Measurements from ENCODE around the gene RIPOR3.
"Not testable (repeated sequence)": the region's sequence is repeated elsewhere in the genome, so short reads cannot be mapped to it uniquely, and the experiment has no call there.

RIPOR3 gene

GRCh38 chr20:50585214-50585613, 106.1 kb downstream of the RIPOR3 start:
- DNase-seq: no peak

DNA sequence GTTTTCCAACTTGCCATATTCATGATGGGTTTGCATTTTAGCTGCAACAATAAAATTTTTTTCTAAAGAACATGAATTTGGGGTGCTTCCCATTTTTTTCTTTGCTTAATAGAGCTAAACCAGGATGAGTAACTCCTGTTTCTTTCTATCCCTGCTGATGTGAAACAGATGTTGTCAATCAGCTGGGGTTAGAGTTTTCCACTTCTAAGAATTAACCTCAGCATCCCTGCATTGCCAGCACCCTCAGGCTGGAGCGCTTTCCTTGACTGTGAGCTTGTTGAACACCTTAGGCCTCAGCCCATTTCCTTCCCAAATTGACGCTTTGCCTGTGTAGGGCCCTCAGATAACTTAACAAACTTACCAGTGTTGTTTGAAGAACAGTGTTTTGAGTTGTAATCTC, 106.7 kb downstream of the RIPOR3 start:
- DNase-seq: no peak

DNA sequence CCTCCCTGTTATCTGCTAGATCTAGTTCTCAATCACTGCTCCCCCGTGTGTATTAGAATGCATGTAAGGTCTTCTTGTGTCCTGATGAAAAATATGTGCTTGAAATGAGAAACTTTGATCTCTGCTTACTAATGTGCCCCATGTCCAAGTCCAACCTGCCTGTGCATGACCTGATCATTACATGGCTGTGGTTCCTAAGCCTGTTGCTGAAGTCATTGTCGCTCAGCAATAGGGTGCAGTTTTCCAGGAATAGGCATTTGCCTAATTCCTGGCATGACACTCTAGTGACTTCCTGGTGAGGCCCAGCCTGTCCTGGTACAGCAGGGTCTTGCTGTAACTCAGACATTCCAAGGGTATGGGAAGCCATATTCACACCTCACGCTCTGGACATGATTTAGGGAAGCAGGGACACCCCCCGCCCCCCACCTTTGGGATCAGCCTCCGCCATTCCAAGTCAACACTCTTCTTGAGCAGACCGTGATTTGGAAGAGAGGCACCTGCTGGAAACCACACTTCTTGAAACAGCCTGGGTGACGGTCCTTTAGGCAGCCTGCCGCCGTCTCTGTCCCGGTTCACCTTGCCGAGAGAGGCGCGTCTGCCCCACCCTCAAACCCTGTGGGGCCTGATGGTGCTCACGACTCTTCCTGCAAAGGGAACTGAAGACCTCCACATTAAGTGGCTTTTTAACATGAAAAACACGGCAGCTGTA, 107.7 kb downstream of the RIPOR3 start:
- DNase-seq: no peak

GRCh38 chr20:50582591-50583234, 108.6 kb downstream of the RIPOR3 start:
- no peak for DNase-seq

DNA sequence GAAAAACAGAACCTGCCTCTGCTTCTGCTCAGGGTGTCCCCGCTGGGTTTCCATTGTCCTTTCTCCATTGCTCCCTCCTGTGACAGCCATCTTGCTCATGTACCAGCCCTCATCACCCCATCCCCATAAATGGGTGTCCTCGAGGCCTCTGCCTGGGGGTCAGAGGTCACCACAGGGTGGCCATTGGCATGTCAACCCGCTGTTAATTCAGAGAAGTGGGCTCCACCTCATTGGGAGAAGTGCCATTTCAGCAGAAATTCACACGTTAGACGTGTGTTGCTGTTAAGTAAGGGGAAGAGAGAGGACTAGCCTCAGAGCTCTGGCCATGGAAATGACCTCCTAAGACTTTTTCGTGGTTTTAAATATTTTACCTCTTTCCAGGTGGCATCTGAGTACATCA, 109.2 kb downstream of the RIPOR3 start:
- DNase-seq: no peak

DNA sequence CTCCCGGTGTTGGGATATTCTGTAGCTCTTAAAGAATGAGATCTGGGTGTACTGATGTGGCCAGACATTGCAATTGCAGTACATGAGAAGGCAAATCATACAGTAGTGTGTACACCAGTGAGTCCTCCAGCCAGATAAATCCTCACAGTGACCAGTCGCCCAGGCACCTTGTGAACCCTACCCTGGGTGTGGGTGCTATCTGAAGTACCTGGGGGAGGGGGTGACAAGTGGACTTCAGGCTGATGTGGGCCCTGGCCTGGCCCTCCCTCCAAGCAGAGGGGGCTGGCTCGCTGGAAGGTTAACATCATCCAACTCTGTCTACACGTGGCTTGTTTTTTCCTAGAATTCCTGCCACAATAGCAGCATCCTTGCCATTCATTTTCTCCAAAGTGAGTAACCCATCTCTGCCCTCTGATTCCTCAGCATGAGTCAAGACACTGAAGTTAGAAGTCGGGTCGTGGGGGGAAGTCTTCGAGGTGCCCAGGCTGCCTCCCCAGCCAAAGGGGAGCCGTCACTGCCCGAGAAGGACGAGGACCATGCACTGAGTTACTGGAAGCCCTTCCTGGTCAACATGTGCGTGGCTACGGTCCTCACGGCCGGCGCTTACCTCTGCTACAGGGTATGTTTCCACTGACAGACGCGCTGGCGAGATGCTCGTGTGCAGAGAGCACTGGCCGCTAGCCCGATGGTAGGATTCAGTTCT, 110.3 kb downstream of the RIPOR3 start:
- no peak for DNase-seq

DNA sequence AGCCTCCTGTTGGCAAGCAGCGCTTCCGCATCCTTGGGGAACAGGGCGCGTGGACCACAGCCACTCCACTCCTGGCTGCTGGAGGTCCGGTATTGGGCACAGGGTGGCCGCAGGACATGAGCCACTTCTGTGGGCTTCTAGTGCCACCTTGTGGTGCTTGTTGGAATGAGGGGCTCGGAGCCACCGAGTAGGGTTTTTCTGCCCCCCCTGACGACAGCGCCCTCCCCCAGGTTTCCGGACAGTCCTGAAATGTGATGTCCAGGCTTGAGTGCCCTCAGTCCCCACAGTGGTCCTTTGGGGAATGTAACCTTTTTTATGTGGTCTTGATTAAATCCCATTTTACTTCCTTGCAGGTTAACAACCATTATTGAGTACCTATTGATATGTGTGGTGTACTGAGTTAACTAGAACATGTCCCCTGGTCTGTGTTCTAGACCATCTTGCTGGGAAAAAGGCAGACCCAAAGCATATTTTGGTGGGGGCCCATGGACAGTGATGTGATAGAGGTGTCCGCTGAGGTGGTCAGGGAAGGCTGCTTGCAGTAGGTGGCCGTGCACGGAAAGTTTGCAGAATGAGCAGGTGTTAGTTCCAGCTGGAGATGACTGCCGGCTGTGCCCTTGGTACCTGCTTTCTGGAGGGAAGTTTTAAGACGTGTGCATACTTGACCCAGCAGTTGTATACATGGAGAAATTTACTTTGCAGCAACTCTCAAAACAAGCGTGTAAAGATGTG, 111.2 kb downstream of the RIPOR3 start:
- DNase-seq: no peak

DNA sequence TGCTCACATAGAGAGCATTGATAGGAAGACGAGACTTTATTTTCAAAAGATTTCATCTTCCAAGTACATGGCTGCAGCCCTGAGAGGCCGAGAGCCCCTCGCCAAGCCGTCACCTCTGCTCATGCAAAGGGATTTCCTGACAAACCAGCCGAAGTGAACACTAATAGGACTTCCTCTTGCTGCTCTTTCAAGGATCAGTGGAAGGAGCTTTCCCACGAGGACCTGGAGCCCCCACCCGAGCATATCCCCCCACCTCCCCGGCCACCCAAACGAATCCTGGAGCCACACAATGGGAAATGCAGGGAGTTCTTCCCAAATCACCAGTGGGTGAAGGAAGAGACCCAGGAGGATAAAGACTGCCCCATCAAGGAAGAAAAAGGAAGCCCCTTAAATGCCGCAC, 111.8 kb downstream of the RIPOR3 start:
- DNase-seq: no peak

DNA sequence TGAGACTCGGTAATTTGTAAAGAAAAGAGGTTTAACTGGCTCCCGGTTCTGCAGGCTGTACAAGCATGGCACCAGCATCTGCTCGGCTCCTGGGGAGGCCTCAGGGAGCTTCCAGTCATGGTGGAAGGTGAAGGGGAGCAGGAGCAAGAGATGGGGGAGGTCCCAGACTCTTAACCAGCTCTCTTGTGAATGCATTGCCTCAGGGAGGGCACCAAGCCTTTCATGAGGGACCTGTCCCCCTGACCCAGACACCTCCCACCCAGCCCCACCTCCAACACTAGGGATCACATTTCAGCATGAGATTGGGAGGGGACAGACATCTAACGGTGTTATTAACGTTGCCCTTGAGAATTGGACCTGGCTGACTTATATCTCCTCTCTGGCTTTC, 112.6 kb downstream of the RIPOR3 start:
- DNase-seq: no peak

- no peak for DNase-seq
Measured at GRCh38 chr20:50578061-50578777, 113.1 kb downstream of the RIPOR3 start.

DNA sequence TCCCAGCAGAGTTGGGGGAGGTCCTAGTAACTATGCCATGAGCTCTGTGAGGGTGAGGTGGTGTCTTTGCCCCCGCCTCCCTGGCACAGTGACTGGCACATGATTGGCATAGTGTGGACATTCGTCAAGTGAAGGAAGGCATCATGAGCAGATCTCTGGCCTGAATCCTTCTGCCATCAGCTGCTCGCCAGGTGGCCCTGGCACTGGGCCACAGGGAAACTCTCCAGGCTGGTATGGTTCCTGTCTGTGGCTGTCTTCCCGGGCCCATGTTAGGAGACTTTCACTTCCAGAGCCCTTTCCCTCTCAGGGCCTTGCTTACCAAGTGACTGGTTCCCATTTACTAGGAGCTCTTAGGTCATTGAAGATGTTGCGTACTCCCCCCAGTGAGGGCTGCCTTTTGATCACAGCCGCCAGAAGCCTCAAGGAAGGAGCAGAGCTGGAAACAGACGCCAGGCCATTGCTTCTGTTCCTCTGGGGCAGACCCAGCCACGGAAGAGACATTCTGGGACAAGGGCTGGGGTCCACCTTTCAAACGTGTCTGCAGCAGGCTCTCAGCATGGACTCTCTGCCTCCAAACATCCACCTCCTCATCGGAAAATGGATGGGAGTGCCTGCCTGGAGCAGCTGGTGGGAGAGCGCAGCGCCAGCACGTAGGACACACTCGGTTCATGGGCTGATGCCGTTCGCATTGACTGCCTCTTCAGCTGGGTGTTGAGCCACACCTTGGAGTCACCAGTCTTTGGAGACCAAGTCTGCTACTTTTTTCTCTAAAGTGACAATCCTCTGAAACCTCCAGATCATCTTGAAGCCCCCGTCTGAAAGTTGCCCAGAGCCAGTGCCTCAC, 113.9 kb downstream of the RIPOR3 start:
- DNase-seq: peak; percentile 48

DNA sequence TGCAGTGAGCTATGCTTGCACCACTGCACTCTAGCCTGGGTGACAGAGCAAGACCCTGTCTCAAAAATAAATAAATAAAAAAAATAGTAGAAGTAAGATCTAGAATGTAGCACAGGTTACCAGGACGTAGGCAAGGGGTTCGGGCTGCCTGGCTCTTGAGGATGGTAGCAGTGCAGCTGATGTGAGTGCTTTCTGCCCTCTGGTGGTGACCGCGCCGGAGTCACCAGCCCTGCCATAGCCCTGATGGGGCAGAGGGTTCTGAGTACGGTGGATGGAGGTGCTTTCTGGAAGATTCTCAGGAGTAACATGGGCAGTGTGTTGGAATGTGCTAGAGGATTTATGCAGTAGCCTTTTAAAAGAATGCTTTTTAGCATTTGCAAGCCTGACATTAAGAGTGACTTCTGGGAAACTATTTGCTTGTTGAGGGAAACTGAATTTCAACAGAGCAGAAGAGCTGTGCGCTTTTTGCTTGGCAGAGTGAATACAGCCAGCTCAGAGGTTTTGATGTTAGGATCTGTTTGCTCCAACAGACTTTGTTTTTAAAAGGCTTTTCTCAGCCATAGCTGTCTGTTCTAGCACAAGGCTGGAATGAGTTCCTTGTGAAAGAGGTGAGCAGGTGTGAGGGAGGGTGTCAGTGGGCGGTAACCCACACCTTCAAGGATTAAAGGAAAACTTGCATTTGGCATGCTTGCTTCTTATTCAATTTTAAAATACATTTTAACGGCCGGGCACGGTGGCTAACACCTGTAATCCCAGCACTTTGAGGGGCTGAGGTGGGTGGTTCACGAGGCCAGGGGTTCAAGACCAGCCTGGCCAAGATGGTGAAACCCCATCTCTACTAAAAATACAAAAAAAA, 115.2 kb downstream of the RIPOR3 start:
- DNase-seq: no peak

DNA sequence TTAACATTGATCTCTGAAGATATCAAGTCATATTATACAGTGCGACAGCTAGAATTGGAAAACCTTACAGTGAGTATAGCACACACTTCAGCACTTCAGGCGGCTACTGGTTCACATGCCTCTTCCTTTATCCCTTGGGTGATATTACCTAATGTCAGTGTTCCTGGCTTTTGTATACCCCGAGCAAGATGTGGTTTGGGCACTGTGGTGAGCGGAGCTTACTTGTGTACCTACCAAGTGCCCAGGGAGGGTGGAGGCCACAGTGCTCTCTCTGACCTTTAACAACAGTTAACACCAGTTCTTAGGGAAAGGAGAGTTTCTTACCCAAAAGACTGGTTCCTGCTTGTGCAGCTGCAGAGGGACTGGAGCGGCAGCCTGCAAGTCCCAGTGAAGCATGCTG, 116.8 kb downstream of the RIPOR3 start:
- DNase-seq: no peak

DNA sequence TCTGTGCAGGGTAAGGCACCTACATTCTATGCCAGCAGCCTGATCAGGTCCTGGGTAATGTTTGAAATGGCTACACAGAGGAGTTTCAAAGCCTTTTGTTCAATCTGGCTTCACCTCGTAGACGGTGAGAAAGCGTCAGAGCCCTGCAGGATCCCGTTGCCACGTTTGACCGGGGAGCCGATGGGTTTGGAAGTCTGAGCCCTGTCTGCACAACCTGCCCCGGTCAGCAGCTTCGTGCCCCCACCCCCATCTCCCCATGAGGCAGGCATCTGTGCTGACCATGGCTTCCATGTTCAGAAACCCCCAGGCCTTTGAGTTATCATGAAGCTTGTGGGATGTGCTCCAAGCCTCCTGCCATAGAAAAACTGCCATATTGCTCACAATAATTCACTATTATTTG, 117.2 kb downstream of the RIPOR3 start:
- no peak for DNase-seq

DNA sequence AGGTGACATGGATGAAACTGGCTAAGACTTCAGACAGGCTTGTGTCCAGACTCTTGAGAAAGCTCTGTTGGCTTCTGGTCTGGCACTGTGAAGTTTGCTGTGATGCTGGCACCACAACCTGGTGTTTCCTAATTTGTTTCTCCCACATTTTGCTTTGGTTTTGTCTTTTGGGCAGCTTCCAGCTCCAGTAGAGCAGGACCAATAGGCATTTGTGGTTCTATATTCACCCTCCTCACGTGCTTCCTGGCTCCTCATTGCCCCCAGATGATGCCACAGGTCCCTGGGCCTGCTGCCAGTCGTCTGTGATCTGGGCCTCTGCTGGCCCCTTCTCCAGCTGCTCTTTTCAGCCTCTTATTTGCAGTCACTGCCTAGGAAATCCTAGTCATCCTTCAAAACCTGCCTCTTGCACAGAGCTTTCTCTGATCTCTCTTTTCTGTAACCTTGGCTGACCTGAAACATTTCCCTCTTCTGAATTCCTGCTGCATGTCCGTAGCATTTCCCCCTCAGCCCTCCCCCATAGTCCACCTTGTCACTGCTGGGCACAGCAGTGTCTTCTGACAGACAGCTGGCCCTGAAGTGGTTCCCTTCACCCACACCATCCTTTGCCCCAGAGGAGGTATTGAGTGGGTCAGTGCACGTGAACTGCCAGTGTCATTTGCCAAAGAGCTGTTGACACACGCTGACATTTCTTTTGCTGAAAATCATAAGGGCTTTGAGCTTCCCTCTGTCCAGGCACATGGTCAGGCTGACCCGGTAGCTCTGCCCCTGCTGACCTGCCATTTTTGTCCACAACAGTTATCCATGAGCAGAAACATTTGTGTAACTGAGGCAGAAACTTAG, 118.2 kb downstream of the RIPOR3 start:
- peak; percentile 47 for DNase-seq

DNA sequence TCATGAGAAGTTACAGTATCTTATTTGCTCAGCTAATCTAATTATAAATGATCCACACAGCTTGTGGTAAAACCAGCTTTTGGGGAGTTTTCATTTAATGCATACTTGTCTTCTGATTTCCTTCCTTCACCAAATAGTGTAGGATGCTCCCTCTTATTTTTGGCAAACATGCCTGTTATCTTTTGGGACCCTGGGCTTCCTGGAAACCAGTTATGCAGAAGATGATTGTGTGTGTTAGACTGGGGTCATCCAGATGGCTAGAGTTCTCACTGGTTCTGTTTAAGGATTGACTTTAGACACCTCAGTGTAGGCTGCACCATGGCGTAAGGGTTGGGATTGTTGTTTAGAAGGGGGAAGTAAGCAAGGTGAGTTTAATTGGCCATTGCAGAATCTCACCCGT, 119.9 kb downstream of the RIPOR3 start:
- no peak for DNase-seq

DNA sequence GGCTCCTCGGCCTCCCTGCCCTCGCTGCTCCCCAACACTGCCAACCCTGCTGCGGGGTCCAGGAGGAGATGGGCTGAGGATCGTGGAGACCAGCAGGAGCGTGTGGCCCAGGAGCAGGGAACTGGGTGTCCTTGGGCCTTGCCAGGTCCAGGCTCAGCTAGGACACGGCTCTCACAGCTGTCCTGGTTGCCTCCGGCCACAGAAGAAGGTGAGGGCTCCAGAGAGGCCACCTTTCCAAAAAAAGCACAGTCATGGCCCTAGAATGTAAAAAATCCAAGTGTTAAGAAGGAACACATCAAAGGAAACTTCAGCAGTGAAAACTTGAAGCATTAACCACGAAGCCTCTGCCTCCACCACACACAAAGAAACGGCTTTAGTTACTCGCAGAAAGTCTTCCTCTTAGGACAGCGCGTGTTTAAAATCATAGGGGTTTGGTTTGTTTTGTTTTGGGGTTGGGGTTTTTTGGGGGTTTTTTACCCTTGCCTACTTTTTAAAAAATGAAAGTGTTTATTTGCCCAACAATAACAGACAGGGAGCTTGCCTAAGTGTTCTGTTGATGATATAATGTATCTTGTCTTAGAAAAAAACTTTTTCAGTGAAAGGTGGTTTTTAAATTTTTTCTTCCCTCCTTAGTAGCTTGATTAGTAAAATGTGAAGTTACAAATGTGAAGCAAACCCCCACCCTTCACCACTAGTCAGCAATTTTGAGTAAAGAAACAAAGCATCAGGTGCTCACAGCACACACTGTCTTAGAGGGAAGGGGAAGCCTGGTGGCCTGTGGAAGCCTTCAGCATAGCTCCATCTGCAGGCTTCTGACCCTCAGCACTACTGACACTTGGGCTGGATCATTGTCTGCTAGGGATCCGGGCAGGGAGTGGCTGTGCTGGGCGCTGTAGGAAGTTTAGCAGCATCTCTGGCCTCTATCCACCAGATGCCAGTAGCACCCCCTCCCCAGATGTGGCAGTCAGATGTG, 121.2 kb downstream of the RIPOR3 start:
- DNase-seq: no peak

DNA sequence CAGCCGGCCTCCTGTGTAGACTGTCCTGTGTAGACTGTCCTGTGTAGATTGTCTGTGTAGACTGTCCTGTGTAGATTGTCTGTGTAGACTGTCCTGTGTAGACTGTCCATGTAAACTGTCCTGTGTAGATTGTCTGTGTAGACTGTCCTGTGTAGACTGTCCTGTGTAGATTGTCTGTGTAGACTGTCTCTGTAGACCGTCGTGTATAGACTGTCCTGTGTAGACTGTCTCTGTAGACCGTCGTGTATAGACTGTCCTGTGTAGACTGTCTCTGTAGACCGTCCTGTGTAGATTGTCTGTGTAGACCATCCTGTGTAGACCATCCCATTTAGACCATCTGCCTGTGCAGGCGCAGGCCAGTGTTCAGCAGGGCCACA, 121.9 kb downstream of the RIPOR3 start:
- not testable (repeated sequence) for DNase-seq

DNA sequence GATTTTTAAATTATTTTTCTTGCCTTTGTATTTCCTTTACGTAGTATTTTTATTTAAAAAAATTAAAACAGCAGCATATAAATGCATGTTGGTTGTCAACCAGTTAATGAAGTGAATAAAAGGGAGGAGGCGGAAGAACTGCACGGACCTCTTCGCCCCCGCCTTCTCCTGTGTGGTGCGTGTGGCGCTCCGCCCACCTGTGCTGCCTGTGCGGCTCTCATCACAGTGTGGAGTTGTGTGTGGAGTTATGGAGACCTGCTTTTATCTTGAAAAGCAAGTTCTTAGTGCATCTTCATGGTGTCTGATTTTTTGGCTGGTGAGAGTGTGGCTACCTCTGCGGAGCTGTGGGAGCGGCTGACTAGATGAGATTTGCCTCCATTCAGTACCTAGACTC, 122.8 kb downstream of the RIPOR3 start:
- DNase-seq: no peak
